NCI-H1105 treated with DMSO at 0.1 percent for 48 hours (cell line): ENCODE data around the gene PGM1.

ENCODE experiments used
- DNase-seq: peaks from one replicate; lab custom pipeline; 2025; lab: John Stamatoyannopoulos, UW

Gene PGM1

DNA sequence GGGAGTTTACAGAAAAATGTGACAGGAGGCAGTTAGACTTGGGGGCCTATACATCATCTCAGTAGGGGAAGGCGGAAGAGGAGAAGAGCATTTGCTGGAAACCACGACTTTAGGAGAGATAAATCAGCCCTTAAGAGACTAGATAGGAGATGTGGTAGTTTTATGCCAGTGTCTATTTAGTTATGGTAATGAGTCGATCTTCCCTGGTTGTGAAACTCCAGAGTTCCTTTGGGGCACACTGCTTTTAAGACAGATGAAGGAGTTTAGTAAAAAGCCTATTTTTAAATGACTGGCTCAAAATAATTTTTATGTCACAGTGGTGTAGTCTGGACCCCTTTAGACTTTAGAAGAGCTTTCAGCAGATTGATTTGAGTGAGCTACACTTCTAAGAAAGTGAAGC, 7.8 kb downstream of the PGM1 start:
- DNase-seq, result no peak

DNA sequence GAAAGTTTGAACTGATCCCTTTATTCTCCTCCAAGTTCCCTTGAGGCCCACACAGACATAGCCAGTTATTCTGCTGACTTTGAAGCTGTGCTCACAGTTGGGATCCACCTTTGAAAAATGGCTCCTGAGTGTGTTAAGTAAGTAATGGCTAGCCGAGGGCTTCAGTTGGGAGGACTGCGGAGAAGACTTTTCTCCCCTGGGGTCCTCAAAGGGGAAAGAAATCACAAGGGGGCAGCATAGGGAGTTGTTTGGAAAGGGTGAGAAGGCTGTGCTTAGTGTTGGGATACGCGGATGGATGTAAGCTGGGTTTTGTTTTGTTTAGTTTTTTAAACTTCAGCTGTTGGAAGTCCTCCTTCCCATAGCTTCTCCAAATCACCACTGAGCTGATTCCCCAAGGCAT, 8.3 kb downstream of the PGM1 start:
- DNase-seq, result no peak

GRCh38 chr1:63601912-63602311, 8.7 kb downstream of the PGM1 start:
- no peak for DNase-seq

- DNase-seq, result no peak
These were observed 9.4 kb downstream of the PGM1 start for GRCh38 chr1:63602629-63603028.

- no peak for DNase-seq
These were observed 10.6 kb downstream of the PGM1 start for GRCh38 chr1:63603810-63604209.

- no peak for DNase-seq
These were observed 14.1 kb downstream of the PGM1 start for GRCh38 chr1:63607322-63607721.

GRCh38 chr1:63611231-63611630, 18.0 kb downstream of the PGM1 start:
- no peak for DNase-seq

DNA sequence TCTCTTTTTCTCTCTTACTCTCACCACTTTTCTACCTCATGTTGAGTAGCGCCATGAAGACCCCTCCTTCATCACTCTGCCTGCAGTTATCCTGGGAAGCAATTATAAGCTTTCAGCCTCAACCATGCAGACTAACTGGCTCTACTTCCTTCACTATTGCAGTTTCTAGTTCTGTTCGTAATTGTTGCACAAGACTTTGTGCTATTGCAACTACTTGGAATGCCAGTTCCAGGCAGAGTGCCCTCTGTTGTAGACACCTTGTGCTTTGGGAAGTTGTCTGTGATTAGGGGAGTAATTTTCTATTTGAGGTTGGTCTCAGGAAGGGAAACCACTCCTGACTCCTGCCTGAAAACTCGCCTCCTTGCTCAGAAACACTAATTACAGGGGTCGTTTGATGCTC, 19.4 kb downstream of the PGM1 start:
- DNase-seq, result no peak

DNA sequence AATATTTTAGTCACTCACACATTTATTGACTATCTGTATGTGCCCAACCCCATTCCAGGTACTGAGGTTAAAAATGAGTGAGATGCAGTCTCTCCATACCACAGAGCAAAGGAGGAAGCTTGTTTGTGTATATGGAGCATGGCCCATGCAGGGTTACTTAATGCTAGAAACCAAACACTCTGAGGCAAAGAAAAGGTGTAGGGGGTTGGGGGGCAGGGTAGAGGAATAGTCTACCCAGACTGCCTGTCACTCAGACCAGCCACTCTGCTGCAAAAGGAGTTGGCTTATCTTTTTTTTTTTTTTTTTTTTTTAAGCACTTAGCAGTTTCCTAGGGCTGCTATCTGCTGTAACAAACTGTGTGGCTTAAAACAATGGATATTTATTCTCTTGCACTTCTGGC, 19.8 kb downstream of the PGM1 start:
- DNase-seq, result no peak

- DNase-seq, result peak; percentile 50
These were observed 22.7 kb downstream of the PGM1 start for GRCh38 chr1:63615768-63616420.

- DNase-seq, result no peak
These were observed 24.2 kb downstream of the PGM1 start for GRCh38 chr1:63617450-63617849.

DNA sequence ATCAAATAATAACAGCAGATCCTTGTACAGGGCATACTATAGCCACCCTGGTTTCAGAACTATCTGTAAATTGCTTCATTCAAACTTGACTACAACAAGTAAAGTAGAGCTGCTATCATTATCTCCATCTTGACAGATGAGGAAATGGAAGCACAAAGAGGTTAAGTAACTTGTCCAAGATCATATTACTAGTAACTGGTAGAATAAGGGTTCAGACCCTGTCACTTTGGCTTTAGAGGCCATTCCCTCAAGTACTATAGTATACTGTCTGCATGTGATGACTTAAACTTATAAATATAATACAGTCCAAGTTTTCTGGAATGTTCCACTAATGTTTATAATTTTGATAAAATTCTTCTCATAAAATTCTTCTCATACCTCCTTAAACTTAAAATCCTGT, 24.8 kb downstream of the PGM1 start:
- DNase-seq, result no peak

- DNase-seq, result no peak
These were observed 26.3 kb downstream of the PGM1 start for GRCh38 chr1:63619558-63619957.

DNA sequence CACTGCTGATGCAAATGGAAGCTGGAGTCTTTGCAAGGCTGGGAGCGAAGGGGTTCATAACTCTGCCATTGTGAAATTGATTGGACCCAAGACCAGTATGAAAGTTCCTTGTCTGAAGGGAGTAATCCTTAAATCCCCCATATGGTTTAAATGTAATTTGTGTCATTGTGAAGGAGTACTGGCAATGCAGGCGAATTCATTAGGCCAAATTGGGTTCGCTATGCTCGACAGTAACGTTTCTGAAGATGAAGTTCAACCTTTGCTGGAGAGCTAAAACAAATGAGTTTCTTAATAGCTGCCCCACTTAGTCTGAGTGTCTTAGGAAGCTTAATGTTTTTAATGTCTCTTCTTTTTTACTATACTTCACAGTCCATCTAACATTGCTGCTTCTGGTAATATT, 27.5 kb downstream of the PGM1 start:
- no peak for DNase-seq

GRCh38 chr1:63621075-63621474, 27.9 kb downstream of the PGM1 start:
- no peak for DNase-seq

GRCh38 chr1:63621698-63622097, 28.5 kb downstream of the PGM1 start:
- DNase-seq, result no peak

- DNase-seq, result peak; percentile 52
These were observed 29.8 kb downstream of the PGM1 start for GRCh38 chr1:63622849-63623566.

DNA sequence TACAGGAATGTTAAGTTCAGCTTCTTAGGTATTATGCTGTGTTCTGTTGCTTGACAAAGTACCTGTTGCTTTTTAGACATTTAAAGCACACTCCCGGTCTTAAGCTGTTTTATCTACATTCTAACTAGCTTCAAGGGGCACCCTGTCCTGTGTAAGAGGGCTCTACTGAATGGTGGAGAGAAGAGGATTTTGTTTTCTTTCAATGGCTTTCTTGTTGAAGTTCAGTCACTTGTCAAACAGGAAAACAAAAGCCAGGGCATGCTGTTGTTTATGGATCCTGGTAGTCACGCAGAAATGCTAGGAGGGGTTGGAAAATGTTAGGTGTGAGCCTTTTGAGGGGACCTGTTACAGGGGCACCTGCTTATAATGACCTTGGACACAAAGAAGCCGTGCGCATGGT, 30.7 kb downstream of the PGM1 start:
- DNase-seq, result no peak

DNA sequence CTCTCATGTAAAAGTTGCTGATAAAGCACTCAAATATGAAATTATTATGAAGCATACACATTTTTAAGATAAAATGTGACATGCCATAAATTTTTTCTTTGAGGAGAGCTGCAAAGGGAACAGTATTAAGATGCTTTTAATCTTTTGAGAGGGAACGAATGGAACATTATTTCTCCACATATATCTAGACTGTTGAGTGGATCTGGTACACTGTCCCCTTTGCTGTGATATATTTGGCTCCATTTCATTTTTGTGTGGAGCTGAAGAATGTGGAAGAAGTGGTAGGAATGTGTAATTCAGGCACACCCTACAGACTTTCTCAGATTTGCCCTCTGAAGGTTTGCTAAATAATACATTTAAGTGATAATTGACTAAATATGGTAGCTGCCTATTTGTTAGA, 31.7 kb downstream of the PGM1 start:
- DNase-seq, result no peak

DNA sequence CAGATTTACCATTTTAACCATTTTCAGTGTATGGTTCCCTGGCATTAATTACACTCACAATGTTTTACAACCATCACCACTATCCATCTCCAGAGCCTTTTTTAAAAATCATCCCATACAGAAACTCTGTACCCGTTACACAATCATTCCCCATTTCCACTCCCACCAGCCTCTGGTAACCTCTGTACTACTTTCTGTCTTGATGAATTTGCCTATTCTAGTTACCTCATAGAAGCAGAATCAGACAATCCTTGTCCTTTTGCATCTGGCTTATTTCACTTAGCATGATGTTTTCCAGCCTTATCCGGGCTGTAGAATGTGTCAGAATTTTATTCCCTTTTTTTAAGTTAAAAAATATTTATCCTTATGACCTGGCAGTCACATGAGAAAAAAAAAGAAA, 33.0 kb downstream of the PGM1 start:
- DNase-seq, result no peak

DNA sequence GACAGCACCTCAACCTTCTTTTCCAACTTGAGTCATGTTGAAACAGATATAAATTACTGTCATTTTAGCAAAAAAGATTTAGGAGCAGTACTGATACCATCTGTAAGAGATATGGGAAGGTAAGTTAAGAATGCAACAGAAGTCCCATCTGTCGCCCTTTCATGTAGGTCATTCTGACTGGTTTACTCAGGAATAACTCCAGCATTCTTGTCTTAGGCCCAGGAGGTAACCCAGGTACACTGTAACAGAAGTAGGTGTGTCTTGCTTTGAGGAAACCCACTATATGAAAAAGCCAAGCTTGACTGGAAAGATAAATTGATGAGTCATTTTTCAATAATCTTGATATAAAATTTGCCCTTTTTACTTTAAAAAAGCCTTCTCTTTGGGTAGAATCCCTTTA, 35.4 kb downstream of the PGM1 start:
- no peak for DNase-seq

DNA sequence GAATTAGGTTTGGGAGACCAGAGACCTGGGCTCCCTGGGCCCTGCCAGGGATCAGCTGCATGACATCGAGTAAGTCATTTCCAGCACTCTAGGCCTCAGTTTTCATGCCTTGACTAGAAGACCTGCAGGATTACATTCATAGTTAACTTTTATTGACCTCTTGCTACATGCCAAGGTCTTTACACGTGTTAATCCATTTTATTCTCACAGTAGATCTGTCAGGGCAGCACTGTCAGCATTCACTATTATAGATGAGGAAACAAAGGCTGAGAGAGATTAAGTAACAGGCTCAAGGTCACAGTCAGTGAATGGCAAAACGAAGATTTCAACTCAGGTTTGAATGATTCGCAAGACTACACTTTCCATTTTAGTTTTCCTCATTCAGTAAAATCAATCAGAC, 37.0 kb downstream of the PGM1 start:
- no peak for DNase-seq

DNA sequence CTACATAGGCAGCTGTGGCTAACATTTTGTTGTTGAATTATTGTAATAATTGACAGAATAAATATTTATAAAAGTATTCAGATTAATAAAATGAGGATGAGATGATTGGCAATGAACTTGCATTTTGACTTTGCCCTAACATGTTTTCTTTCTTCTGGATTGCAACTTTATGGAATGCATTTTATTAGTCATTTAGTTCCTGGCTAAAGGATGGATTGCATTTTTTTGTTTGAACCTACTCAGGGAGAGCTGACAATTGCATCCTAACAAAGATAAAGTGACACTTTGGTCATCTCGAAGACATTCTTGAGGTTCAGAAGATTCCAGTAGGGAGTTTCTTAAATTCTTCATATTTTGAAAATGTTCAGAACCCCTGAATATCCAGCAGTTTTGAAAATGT, 37.5 kb downstream of the PGM1 start:
- no peak for DNase-seq

- no peak for DNase-seq
These were observed 38.9 kb downstream of the PGM1 start for GRCh38 chr1:63632110-63632509.
